Subcutaneous abdominal adipose tissue (tissue), 5 donors: ENCODE results near the gene COL5A1.

Source experiments
- H3K27ac ChIP-seq: one replicate; pipeline ENCODE4 v1.7.0; 2013; ENCODE audit warnings: low read depth, mild to moderate bottlenecking, inconsistent platforms, low read length, moderate library complexity
- H3K27me3 ChIP-seq, 5 donors: one replicate each; pipeline ENCODE4 v1.7.0; 2013; ENCODE audit warnings: low read length in 5 of 5, inconsistent platforms in 1 of 5; ENCODE audit not compliant: control insufficient read depth in 5 of 5, insufficient read depth in 4 of 5
- H3K36me3 ChIP-seq, 5 donors: one replicate each; pipeline ENCODE4 v1.7.0; 2013; ENCODE audit warnings: low read length in 5 of 5; ENCODE audit not compliant: control insufficient read depth in 5 of 5, insufficient read depth in 5 of 5
- H3K4me1 ChIP-seq, 5 donors: one replicate each; pipeline ENCODE4 v1.7.0; 2013; ENCODE audit warnings: low read length in 5 of 5, mild to moderate bottlenecking in 3 of 5, moderate library complexity in 1 of 5; ENCODE audit not compliant: control insufficient read depth in 5 of 5, insufficient read depth in 5 of 5
- H3K4me3 ChIP-seq, 5 donors: one replicate each; pipeline ENCODE4 v1.7.0; 2013; ENCODE audit warnings: low read length in 5 of 5, low read depth in 1 of 5
- H3K9ac ChIP-seq, 5 donors: one replicate each; pipeline ENCODE4 v1.7.0; 2013; ENCODE audit warnings: low read length in 5 of 5, mild to moderate bottlenecking in 4 of 5, moderate library complexity in 3 of 5
- H3K9me3 ChIP-seq, 5 donors: one replicate each; pipeline ENCODE4 v1.7.0; 2013; ENCODE audit warnings: low read length in 5 of 5; ENCODE audit not compliant: control insufficient read depth in 5 of 5
- donor health status: healthy.
- donor health status: healthy.
- donor health status: healthy.
- donor health status: healthy.
- donor health status: healthy.

COL5A1 gene

DNA sequence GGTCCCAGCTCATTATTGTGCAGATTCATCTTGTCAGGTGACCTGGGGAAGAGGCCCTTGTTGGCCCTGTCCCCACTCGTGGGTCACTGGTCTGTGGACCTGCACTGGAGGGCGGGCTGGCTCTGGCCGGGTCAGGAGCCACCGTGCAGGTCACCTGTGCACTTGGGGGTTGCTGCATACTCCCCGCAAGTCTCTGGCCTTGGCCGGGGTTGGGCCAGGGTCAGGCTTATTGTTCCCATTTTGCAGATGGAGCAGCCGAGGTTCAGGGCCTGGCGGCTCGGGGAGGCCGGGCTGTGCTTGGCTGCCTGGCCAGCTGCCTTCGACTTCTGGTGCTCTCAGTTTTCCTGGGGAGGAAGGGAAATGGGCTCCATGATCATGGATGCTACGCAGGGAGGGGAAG is 130.7 kb downstream of the COL5A1 start:
- no peaks in the 10 kb centered on the region for H3K9me3 ChIP-seq
- H3K27ac ChIP-seq, result no peak overlapping the region
- H3K4me3 ChIP-seq, result no peak overlapping the region
- no peaks in the 10 kb centered on the region for H3K27me3 ChIP-seq
- peaks cover 0 to 74% (median 65%) of the 10 kb centered on the region in 5 donors for H3K36me3 ChIP-seq
- no peak overlapping the region for H3K9ac ChIP-seq
- no peaks in the 10 kb centered on the region for H3K4me1 ChIP-seq

DNA sequence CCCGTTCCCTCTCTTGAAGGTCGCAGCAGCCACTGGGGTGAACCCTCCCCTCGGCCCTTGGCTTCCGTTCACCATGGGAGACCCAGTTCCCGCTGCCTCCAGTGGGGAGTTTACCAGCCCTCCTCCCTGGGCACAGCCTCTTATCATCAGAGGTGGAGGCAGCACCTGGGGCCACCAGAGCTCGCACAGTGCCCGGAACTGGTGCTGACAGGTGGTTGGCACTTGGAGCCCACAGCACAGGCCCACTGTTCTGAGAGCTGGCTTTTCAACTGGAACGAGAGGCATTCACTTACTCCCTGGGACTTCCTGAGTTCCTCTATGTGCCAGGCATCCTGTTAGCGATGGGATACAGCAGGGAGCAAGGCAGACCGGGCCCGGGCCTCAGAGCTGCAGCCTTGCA is 132.2 kb downstream of the COL5A1 start:
- no peaks in the 10 kb centered on the region for H3K4me1 ChIP-seq
- no peak overlapping the region for H3K9ac ChIP-seq
- no peak overlapping the region for H3K4me3 ChIP-seq
- H3K27ac ChIP-seq, result no peak overlapping the region
- H3K27me3 ChIP-seq, result no peaks in the 10 kb centered on the region
- peaks cover 0 to 66% (median 62%) of the 10 kb centered on the region in 5 donors for H3K36me3 ChIP-seq
- H3K9me3 ChIP-seq, result no peaks in the 10 kb centered on the region

DNA sequence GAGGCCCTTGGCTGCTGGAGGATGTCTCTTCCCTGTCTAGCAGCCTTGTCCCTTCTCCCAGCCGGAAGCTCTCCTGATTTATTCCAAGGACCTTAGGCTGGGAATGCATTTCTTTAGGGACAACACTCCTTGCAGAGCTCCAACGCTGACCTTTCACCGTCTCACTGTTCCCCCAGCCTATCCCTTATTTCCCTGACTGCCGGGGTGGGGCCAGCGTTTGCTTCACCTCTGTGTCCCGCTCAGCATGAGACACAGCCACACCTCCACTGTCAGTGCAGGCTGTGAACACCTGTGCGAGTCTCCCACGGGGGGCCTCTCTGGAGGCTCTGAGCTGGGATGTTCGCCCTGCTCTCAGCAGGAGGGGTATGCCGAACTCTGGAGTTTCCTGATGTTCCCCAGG is 132.8 kb downstream of the COL5A1 start:
- Histone ChIP-seq H3K27me3 (no peaks in the 10 kb centered on the region), H3K4me3 (no peak overlapping the region), H3K36me3 (peaks cover 0 to 68% (median 60%) of the 10 kb centered on the region in 5 donors), H3K4me1 (peaks cover 0 to 5% (median 0%) of the 10 kb centered on the region in 5 donors), H3K9me3 (no peaks in the 10 kb centered on the region), H3K9ac (no peak overlapping the region), H3K27ac (no peak overlapping the region)

DNA sequence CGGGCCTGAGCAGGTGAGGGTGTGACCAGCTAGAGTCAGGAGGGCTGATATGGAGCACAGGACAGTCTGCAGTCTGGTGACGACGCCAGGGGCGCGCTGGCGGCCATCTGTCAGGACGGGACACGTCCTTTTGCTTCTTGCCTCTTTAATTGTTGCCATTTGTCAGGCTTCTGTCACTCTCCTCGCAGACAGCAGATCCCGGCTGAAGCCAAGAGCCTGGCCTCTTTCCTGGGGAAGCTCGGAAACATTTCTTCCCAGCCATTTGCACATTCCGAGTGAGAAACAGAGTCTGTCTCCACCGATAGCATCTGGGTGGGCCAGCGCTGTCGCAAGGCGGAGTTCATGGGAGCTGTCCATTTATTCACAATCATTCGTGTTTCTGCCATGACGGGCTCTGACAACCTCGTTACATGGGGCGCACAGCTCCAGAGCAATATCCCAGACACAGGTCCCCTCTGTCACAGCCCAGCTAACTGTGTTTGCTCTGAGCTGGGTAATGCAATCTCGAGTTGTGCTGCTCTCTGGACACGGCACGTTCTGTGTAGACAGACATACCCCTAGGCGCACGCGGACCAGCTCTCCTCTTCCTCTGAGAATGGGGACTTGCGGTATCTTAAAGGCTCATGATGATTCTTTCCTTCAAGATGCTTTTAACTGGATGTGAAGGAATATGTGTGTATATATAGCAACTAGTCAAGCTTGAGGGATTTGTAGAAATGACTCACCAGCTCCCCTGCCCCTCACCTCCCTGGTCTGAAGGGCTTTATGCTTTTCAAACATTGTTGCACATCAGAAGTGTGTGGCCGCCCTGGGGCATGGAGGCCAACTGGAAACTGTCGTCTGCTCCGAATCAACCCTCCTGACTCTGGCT is 133.7 kb downstream of the COL5A1 start:
- Histone ChIP-seq H3K27me3 (no peaks in the 10 kb centered on the region), H3K27ac (no peak overlapping the region), H3K4me3 (no peak overlapping the region), H3K36me3 (peaks cover 0 to 77% (median 62%) of the 10 kb centered on the region in 5 donors), H3K4me1 (peaks cover 0 to 6% (median 0%) of the 10 kb centered on the region in 5 donors), H3K9me3 (no peaks in the 10 kb centered on the region), H3K9ac (no peak overlapping the region)

DNA sequence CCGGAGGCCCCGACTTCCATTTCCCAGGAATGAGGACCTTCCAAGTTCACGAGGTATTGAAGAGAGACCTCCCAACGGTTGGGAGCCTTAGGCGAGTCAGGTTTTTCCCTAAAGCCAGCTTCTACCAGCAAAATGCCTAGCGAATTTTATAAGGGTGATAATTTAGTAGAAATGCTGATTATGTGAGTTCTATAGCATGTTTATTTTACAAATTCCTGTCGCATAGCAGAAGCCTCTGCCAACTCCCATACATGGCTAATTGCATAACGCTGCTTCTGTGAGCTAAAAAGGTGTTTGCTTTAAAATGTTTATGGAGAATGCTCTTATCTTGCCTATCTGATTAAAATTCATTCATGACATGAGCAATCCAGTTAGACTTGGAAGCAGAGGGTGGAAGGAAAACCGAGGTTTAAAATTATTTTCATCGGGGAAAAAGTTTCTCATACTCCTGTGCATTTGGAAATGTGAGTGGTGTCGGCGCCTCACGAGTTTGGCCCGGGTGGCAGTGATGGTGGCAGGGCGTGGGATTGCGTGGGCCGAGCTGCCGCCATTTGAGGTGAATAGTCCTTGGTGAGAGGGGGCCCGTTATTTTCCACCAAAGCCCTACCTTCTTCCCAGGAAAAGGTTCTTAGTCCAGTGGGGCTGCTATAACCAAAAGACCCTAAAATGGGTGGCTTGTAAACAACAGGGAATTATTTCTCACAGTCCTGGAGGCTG is 134.6 kb downstream of the COL5A1 start:
- no peak overlapping the region for H3K9ac ChIP-seq
- H3K4me1 ChIP-seq, result peaks cover 0 to 6% (median 0%) of the 10 kb centered on the region in 5 donors
- no peaks in the 10 kb centered on the region for H3K9me3 ChIP-seq
- H3K27ac ChIP-seq, result no peak overlapping the region
- H3K27me3 ChIP-seq, result no peaks in the 10 kb centered on the region
- no peak overlapping the region for H3K4me3 ChIP-seq
- peaks cover 0 to 82% (median 69%) of the 10 kb centered on the region in 5 donors for H3K36me3 ChIP-seq

DNA sequence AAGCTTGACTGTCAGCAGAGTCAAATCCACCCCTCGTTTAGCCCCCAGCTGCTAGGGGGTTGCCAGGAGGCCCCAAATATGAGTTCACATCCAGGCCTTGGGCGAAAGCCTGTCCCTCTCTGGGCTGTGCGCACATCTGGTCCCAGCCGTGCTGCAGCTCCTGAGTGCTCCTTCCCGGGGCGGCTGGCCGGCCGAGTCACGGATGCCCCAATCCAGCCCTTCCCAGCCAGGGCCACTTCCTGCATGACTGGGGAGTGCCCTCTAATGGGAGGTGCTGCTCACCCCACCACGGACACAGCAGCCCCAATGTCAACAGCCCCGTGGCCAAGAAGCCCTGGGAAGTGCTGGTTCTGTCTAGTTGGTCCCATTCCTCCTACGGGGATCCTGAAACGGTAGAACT is 135.6 kb downstream of the COL5A1 start:
- H3K27me3 ChIP-seq, result no peaks in the 10 kb centered on the region
- no peak overlapping the region for H3K4me3 ChIP-seq
- no peak overlapping the region for H3K27ac ChIP-seq
- peaks cover 0 to 82% (median 69%) of the 10 kb centered on the region in 5 donors for H3K36me3 ChIP-seq
- no peaks in the 10 kb centered on the region for H3K9me3 ChIP-seq
- no peak overlapping the region for H3K9ac ChIP-seq
- peaks cover 0 to 6% (median 0%) of the 10 kb centered on the region in 5 donors for H3K4me1 ChIP-seq

DNA sequence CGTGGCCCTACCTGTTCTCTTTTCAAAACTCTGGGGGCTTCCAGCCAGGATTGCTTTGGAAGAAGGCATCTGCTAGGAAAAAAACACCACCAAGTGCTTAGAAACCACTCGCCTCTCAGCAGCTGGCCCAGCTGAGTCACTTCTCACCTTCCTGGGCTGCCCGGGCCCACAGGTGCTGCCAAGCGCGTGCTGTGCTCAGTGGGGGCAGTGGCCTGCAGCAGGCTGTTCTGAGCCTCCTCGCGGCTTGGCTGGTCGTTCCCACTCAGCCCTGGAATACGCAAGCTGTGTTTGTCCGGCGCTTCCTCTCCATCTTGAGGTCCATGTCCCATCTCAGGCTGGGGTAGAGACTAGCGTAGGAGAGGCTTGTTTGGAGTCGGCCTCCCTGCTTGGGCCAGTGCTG is 136.6 kb downstream of the COL5A1 start:
- Histone ChIP-seq H3K27ac (no peak overlapping the region), H3K4me1 (peaks cover 0 to 6% (median 2%) of the 10 kb centered on the region in 5 donors), H3K36me3 (peaks cover 0 to 75% (median 59%) of the 10 kb centered on the region in 5 donors), H3K4me3 (no peak overlapping the region), H3K9me3 (no peaks in the 10 kb centered on the region), H3K9ac (no peak overlapping the region), H3K27me3 (no peaks in the 10 kb centered on the region)

DNA sequence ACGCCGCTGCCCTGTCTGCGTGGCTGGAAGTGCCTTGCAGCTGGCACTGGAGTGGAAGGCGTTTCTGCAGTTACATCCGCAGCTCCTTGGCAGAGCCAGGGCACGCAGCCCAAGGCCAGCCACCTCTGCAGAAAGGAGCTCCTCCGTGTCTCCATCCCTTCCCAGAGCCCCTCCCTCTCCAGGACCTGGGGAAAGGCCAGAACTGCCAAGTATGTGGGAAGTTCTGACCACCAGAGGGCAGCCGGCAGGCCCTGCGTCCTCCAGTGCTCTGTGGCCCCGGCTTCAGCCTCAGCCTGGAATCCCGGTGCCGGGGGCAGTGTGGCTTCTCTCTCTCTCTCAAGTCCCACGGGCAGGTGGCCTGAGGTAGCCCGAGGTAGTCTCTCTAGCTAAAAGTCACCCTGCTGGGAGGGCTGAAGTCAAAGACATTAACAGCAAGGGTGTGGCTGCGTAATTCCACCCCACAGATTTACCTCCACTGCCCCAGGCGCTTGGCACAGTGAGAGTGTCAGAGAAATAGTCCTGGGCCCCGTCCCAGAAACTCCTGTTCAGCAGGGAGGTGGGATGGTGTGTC is 137.3 kb downstream of the COL5A1 start:
- no peaks in the 10 kb centered on the region for H3K27me3 ChIP-seq

DNA sequence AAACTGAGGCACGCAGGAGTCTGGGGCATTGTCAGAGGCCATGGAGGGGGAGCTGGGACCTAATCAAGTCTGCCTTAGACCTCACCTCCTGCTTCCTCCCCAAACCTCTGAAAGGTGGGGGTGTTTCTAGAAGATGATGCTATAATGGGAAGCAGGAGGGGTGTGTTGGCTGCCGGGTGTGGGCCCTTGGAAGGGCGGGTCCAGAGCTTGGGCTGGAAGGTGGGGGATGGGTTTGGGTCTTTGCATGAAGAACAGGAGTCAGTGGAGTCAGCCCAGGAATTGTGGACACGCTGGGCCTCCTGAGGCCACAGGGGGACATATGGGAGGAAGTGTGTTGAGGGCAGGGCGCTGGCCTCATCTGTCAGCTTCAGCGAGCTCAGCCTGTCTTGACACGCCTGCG is 138.0 kb downstream of the COL5A1 start:
- Histone ChIP-seq H3K9me3 (no peaks in the 10 kb centered on the region), H3K27ac (no peak overlapping the region), H3K4me3 (no peak overlapping the region), H3K27me3 (no peaks in the 10 kb centered on the region), H3K4me1 (peaks cover 0 to 13% (median 6%) of the 10 kb centered on the region in 5 donors), H3K9ac (no peak overlapping the region), H3K36me3 (peaks cover 0 to 61% (median 44%) of the 10 kb centered on the region in 5 donors)

More for the DNA sequence above, 137.3 kb downstream of the COL5A1 start:
- H3K4me1 ChIP-seq, result peaks cover 0 to 10% (median 3%) of the 10 kb centered on the region in 5 donors
- H3K27ac ChIP-seq, result no peak overlapping the region
- H3K4me3 ChIP-seq, result no peak overlapping the region
- no peak overlapping the region for H3K9ac ChIP-seq
- H3K36me3 ChIP-seq, result peaks cover 0 to 68% (median 51%) of the 10 kb centered on the region in 5 donors
- no peaks in the 10 kb centered on the region for H3K9me3 ChIP-seq
